Central memory CD8-positive, alpha-beta T cell (primary cell): ENCODE data around the gene RBPJL.
A peak's percentile ranks its signal among the peaks of the same experiment; 100 is the strongest.

Source experiments
- ATAC-seq: fragments of 150-1000 bp; cut with Tn5 transposase; replicated peaks from 2 replicates; pipeline ENCODE4 v1.10.0; 2022; ENCODE audit warnings: mild to moderate bottlenecking, moderate FRiP score, moderate number of reproducible peaks; ENCODE audit not compliant: poor library complexity, severe bottlenecking; ENCODE audit errors: extremely low read depth
- DNase-seq, 2 donors: peaks; one replicate each; pipeline ENCODE4 v3.0.0; 2021; ENCODE audit warnings: low spot score in 2 of 2
- H3K27ac Mint-ChIP-seq: one replicate; pipeline ENCODE4 v1.8.0; 2022; ENCODE audit warnings: low read depth, mild to moderate bottlenecking, moderate library complexity, mixed read lengths
- H3K27me3 Mint-ChIP-seq: one replicate; pipeline ENCODE4 v1.8.0; 2022; ENCODE audit warnings: mixed read lengths
- H3K36me3 Mint-ChIP-seq: one replicate; pipeline ENCODE4 v1.8.0; 2022; ENCODE audit warnings: mild to moderate bottlenecking, moderate library complexity, mixed read lengths; ENCODE audit not compliant: insufficient read depth
- H3K4me1 Mint-ChIP-seq: one replicate; pipeline ENCODE4 v1.8.0; 2022; ENCODE audit warnings: mixed read lengths
- H3K4me3 Mint-ChIP-seq: one replicate; pipeline ENCODE4 v1.8.0; 2022; ENCODE audit warnings: mild to moderate bottlenecking, moderate library complexity, mixed read lengths
- H3K9me3 Mint-ChIP-seq: one replicate; pipeline ENCODE4 v1.8.0; 2022; ENCODE audit warnings: mixed read lengths

The RBPJL gene

GRCh38 chr20:45313065-45313695 lies 6.5 kb downstream of the RBPJL start:
- H3K27me3 Mint-ChIP-seq = peaks cover 84% of the 10 kb centered on the region

GRCh38 chr20:45313943-45314342 lies 7.3 kb downstream of the RBPJL start:
- no peak for ATAC-seq
- H3K27me3 Mint-ChIP-seq = peaks cover 76% of the 10 kb centered on the region
- H3K36me3 Mint-ChIP-seq = peaks cover 4% of the 10 kb centered on the region
- no peak overlapping the region for H3K27ac Mint-ChIP-seq
- no peak for DNase-seq
- H3K4me3 Mint-ChIP-seq = no peak overlapping the region
- H3K9me3 Mint-ChIP-seq = no peaks in the 10 kb centered on the region
- peaks cover 13% of the 10 kb centered on the region for H3K4me1 Mint-ChIP-seq

More at GRCh38 chr20:45313065-45313695, 6.5 kb downstream of the RBPJL start:
- peaks cover 11% of the 10 kb centered on the region for H3K4me1 Mint-ChIP-seq
- DNase-seq (no peak), ATAC-seq (no peak)
- no peak overlapping the region for H3K4me3 Mint-ChIP-seq
- H3K27ac Mint-ChIP-seq = no peak overlapping the region
- no peaks in the 10 kb centered on the region for H3K9me3 Mint-ChIP-seq
- H3K36me3 Mint-ChIP-seq = peaks cover 3% of the 10 kb centered on the region

- ATAC-seq (no peak), DNase-seq (no peak)
- Mint-ChIP-seq H3K27me3 (peaks cover 60% of the 10 kb centered on the region), H3K36me3 (peaks cover 4% of the 10 kb centered on the region), H3K27ac (no peak overlapping the region), H3K9me3 (no peaks in the 10 kb centered on the region), H3K4me3 (no peak overlapping the region), H3K4me1 (peaks cover 20% of the 10 kb centered on the region)
These were observed 9.0 kb downstream of the RBPJL start for GRCh38 chr20:45315672-45316071.

GRCh38 chr20:45316150-45317080 lies 9.8 kb downstream of the RBPJL start:
- Mint-ChIP-seq H3K36me3 (peaks cover 2% of the 10 kb centered on the region), H3K4me1 (peaks cover 20% of the 10 kb centered on the region), H3K27me3 (peaks cover 53% of the 10 kb centered on the region), H3K9me3 (no peaks in the 10 kb centered on the region), H3K27ac (no peak overlapping the region), H3K4me3 (no peak overlapping the region)
- DNase-seq = no peak
- ATAC-seq = no peak

GRCh38 chr20:45317826-45318225 lies 11.2 kb downstream of the RBPJL start:
- H3K9me3 Mint-ChIP-seq = no peaks in the 10 kb centered on the region
- peaks cover 2% of the 10 kb centered on the region for H3K36me3 Mint-ChIP-seq
- no peak overlapping the region for H3K27ac Mint-ChIP-seq
- H3K4me3 Mint-ChIP-seq = no peak overlapping the region
- peaks cover 45% of the 10 kb centered on the region for H3K27me3 Mint-ChIP-seq
- DNase-seq (no peak), ATAC-seq (no peak)
- H3K4me1 Mint-ChIP-seq = peaks cover 16% of the 10 kb centered on the region

GRCh38 chr20:45318386-45318939 lies 11.8 kb downstream of the RBPJL start:
- Mint-ChIP-seq H3K4me3 (no peak overlapping the region), H3K27ac (no peak overlapping the region), H3K4me1 (peaks cover 16% of the 10 kb centered on the region)

GRCh38 chr20:45318948-45319347 lies 12.3 kb downstream of the RBPJL start:
- peaks cover 2% of the 10 kb centered on the region for H3K36me3 Mint-ChIP-seq
- H3K27me3 Mint-ChIP-seq = peaks cover 36% of the 10 kb centered on the region
- no peak for DNase-seq
- no peak for ATAC-seq
- H3K9me3 Mint-ChIP-seq = no peaks in the 10 kb centered on the region
- H3K27ac Mint-ChIP-seq = no peak overlapping the region
- H3K4me1 Mint-ChIP-seq = peaks cover 16% of the 10 kb centered on the region
- no peak overlapping the region for H3K4me3 Mint-ChIP-seq

More at GRCh38 chr20:45318386-45318939, 11.8 kb downstream of the RBPJL start:
- ATAC-seq (no peak), DNase-seq (no peak)
- peaks cover 41% of the 10 kb centered on the region for H3K27me3 Mint-ChIP-seq
- peaks cover 2% of the 10 kb centered on the region for H3K36me3 Mint-ChIP-seq
- H3K9me3 Mint-ChIP-seq = no peaks in the 10 kb centered on the region

GRCh38 chr20:45320948-45321595 lies 14.4 kb downstream of the RBPJL start:
- peaks cover 16% of the 10 kb centered on the region for H3K4me1 Mint-ChIP-seq
- no peaks in the 10 kb centered on the region for H3K9me3 Mint-ChIP-seq
- DNase-seq (no peak), ATAC-seq (peak; percentile 71)
- H3K36me3 Mint-ChIP-seq = peaks cover 2% of the 10 kb centered on the region
- no peak overlapping the region for H3K4me3 Mint-ChIP-seq
- peak overlapping the region; percentile 75 for H3K27ac Mint-ChIP-seq
- H3K27me3 Mint-ChIP-seq = peaks cover 14% of the 10 kb centered on the region

GRCh38 chr20:45322952-45323383 lies 16.3 kb downstream of the RBPJL start:
- ATAC-seq (no peak), DNase-seq (no peak)
- Mint-ChIP-seq H3K27me3 (no peaks in the 10 kb centered on the region), H3K36me3 (peaks cover 2% of the 10 kb centered on the region), H3K4me3 (no peak overlapping the region), H3K9me3 (no peaks in the 10 kb centered on the region), H3K4me1 (peaks cover 16% of the 10 kb centered on the region), H3K27ac (no peak overlapping the region)

- no peak overlapping the region for H3K4me3 Mint-ChIP-seq
- no peak for ATAC-seq
- H3K27me3 Mint-ChIP-seq = no peaks in the 10 kb centered on the region
- no peaks in the 10 kb centered on the region for H3K36me3 Mint-ChIP-seq
- no peaks in the 10 kb centered on the region for H3K9me3 Mint-ChIP-seq
- DNase-seq = no peak
- H3K4me1 Mint-ChIP-seq = peaks cover 16% of the 10 kb centered on the region
- H3K27ac Mint-ChIP-seq = no peak overlapping the region
These were observed 17.1 kb downstream of the RBPJL start for GRCh38 chr20:45323731-45324130.

GRCh38 chr20:45325371-45325770 lies 18.7 kb downstream of the RBPJL start:
- Mint-ChIP-seq H3K4me1 (peaks cover 8% of the 10 kb centered on the region), H3K4me3 (no peak overlapping the region), H3K27me3 (no peaks in the 10 kb centered on the region), H3K9me3 (no peaks in the 10 kb centered on the region), H3K27ac (no peak overlapping the region), H3K36me3 (no peaks in the 10 kb centered on the region)
- DNase-seq (no peak), ATAC-seq (no peak)

GRCh38 chr20:45328451-45328850 lies 21.8 kb downstream of the RBPJL start:
- no peaks in the 10 kb centered on the region for H3K27me3 Mint-ChIP-seq
- no peaks in the 10 kb centered on the region for H3K36me3 Mint-ChIP-seq
- no peak for DNase-seq
- no peaks in the 10 kb centered on the region for H3K9me3 Mint-ChIP-seq
- no peak for ATAC-seq
- no peak overlapping the region for H3K4me3 Mint-ChIP-seq
- no peaks in the 10 kb centered on the region for H3K4me1 Mint-ChIP-seq
- H3K27ac Mint-ChIP-seq = no peak overlapping the region
